ENCODE results near the gene STOML3.

STOML3 gene

DNA sequence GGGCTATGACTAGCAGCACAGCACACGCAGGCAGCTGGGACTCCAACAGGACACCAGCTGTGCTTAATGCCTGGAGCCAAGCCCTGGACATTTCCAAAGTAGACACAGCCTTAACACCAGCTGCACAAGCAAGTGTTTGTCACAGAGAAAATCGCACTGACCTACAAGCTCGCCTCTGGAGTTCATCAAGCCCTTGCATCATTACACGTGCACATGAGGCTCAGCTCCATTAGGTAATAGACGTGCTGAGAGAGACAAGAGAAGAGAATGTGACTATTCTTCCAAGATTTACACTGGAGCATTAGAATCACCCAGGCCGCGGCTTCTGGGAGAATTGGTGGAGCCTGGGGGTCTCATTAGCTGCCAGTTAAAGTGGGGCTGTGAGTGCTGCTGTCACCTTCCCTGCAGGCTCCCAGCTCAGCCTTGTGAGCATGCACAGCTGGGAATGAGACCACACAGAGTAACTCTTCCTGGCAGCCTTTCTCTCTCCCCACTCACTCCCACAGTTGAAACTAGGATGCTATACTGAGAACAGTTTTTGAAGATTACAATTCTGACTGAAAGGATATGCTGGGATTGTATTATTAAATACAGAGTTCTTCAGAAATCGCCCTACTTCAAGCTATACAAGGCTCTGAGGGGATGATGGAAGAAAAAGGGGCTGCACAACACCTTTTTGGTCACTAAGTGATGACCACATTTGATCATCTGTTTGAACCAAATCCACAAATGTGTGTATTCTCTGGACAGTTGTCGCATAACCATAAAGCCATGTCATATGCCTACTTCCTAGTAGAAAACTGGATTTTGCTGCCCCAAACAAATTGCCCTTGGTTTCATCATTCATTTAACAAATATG, 10.5 kb downstream of the STOML3 start:
- DNase-seq, result no peak

GRCh38 chr13:38970380-38971051, 20.1 kb downstream of the STOML3 start:
- DNase-seq, result no peak

- no peak for DNase-seq
These were observed 21.4 kb downstream of the STOML3 start for GRCh38 chr13:38969187-38969586.

- DNase-seq, result peak; percentile 25
These were observed 23.2 kb downstream of the STOML3 start for GRCh38 chr13:38967446-38967845.

- no peak for DNase-seq
These were observed 25.4 kb downstream of the STOML3 start for GRCh38 chr13:38965281-38965680.

GRCh38 chr13:38960175-38960574, 30.5 kb downstream of the STOML3 start:
- no peak for DNase-seq

- DNase-seq, result no peak
These were observed 32.6 kb downstream of the STOML3 start for GRCh38 chr13:38957794-38958592.

DNA sequence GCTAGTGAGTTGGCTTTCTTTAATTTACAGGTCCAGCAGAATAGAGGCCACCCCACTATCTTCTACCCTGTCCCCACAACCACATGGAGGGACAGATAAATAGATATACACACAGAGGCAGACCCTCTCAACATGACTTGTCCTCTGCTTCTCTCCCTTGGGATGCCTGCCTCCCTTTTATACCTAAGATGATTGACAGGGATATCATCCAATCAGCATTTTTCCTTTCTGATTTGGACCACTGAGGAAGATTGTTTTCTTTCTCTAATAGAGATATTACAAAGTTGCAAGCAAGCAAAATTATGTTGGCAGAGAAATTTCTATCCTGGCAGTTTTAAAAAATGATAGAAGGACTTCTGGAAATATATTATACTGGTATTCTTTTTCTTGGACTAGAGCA, 35.8 kb downstream of the STOML3 start:
- DNase-seq, result no peak

- DNase-seq, result no peak
These were observed 36.3 kb downstream of the STOML3 start for GRCh38 chr13:38954291-38954690.

GRCh38 chr13:38952827-38953226, 37.8 kb downstream of the STOML3 start:
- no peak for DNase-seq

- DNase-seq, result no peak
These were observed 38.9 kb downstream of the STOML3 start for GRCh38 chr13:38951525-38952313.

DNA sequence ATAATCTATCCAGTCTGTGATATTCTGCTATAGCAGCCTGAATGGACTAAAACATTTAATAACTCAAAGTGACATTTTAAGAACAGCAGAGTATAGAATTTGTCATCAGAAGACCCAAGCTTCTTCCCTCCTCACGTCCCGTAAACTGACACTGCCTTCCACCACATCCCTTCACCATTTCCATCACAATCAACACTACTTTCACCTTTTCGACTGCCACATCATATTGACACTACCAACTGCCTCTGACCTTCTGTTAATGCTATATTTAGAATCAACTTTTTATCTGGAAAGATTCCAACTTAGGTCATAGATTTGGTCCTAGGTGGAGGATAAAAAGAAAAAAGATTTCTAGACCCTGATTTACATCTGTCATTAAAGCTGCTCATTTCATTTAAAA, 39.6 kb downstream of the STOML3 start:
- no peak for DNase-seq

DNA sequence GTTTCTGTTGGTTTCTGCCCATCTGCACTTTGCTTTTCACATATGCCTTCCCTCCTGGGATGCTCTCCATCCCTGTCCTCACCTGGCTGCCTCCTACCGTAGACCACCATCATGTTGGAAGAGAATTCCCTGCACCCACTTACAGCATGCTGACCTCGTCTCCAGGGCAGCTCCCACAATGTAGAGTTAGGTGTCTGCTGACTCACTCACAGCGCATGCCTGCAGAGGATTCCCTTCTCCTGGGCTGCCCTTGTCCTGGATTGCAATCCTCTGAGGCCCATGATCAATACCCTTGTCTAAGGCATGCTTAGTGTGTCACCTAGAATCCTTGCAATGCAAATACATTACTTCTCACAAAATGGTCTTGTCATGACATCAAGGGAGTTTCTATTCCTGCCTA, 43.6 kb downstream of the STOML3 start:
- no peak for DNase-seq

GRCh38 chr13:38944219-38944618, 46.4 kb downstream of the STOML3 start:
- no peak for DNase-seq

DNA sequence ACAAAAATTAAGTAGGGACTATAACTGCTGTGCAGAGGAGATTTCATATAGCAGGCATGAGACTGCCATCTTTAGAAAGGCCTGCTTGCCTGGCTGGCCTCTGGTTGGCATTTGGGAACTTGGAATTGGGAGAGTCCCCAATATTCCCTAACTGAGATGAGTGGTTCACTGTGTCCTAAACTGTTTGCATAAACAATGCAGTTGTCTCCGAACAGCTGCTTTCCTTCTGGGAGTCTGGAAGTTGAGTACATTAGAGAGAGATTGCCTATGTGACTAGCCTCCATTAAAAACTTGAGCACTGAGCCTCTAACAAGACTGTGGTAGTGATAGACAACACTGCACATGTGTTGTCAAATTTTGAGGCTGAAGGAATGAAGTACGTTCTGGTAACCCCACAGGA, 47.4 kb downstream of the STOML3 start:
- no peak for DNase-seq

DNA sequence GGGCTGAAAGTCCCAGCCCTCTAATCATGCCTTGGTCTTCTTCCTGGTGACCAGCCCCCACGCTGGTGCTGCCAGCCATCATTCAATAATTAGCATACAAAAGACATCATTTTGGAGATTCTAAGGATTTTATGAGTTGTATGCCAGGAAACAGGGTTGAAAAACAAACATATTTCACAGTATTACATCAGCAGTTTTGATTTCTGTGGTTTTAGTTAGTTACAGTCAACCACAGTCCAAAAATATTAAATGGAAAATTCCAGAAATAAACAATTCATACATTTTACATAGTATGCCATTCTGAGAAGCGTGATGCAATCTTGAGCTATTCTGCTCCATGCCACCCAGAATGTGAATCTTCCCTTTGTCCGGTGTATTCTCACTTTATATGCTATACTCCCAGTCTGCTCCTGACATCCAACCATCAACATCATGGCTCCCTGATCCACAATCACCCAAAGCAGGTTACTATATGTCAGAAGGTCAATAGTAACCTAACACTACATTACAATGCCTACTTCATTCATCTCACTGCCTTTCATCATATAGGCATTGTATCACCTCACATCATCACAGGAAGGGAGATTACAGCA, 49.2 kb downstream of the STOML3 start:
- DNase-seq, result no peak

DNA sequence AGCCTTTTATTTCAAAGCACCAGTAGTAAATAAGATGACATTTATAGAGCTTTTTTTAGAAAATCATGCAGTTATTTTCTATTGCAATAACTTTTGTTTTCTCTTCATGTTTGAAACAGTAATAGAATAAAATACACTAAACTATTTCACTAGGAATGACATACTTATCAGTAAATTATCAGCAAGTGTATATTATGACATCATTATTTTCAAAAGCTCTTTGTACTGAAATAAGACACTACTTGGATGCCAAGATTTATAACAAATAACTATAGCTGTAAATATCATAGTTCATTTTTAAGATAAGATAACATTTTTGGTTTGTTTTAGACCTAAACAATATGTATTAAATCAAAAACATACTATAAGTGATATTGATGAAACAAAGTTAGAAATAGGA, 56.8 kb downstream of the STOML3 start:
- DNase-seq, result no peak

DNA sequence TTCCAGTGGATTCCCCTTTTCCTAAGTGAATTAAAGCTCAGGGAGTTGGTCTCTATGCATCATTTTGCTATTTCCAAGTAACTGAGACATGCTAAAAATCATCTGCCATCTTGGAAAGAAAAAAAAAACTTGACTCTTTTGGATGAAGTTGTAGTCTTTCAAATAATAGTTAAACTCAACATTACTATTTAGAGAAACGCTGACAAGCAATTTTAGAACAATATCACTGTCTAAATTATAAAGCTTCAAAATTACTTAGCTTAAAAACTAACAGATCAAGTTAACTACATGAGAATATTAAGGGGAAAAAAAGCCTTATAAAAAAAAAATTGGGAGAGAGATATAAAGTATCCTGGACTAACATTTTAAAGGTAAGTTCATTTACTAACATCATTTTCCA, 68.5 kb downstream of the STOML3 start:
- no peak for DNase-seq

DNA sequence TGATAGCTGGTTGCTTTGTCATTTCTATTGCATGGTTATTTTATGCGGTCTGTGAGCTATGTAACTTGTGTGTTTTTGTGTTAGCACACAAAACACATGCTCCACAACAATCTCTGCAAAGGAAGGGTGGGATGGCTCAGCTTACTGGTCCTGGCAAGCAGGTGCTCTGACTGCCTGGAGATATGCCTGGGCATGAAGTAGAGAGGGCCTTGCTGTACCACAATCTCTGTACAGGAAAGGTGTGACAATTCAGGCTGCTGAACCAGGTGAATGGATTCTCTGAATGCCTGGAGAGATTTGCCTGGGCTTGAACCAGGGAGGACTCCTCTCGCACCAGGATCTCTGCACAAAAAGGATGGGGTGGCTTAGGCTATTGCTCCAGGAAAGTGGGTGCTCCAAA, 69.5 kb downstream of the STOML3 start:
- no peak for DNase-seq
